Activated CD8-positive, alpha-beta memory T cell treated with anti-CD3 and anti-CD28 coated beads for 24 hours (primary cell): ENCODE measurements around the gene ALOX5.
A peak's percentile ranks its signal among the peaks of the same experiment; 100 is the strongest.
"Not testable (repeated sequence)": the region's sequence is repeated elsewhere in the genome, so short reads cannot be mapped to it uniquely, and the experiment has no call there.

ENCODE experiments used
- DNase-seq: peaks from one replicate; pipeline ENCODE4 v3.0.0-alpha.2; 2020

The ALOX5 gene

DNA sequence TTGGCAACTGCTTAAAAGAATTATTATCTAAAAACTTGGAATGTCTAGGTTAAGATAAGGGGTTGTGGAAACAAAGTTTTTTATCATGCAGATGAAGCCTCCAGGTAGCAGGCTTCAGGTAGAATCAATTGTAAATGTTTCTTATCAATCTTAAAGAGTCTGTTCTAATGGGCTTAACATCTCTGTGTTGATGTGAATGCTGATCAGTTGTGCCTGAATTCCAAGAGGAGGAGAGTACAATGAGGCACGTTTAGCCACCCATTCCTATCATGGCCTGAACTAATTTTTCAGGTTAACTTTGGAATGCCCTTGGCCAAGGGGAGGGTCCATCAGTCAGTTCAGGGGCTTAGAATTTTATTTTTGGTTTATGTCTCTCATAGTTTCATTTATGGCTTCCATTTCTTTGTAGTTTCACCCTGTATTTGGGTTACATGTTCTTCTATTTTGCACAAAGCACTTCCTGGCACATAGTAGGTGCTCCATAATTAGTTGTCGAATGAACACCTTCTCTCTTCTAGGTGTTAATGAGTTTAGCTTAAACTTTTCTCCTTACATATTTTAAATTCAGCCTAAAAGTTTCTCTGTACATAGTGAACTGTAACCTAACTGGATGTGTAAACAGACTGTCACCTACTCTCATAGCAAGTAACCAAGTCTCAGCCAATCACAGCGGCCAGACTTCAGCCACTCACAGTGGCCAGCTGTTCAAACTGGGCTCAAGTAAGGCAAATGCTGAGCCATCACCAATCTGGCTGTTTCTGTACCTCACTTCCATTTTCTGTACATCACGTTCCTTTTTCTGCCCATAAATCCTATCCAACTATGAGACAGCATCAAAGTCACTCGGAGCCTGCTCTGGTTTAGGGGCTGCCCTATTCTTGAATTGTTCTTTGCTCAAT lies 34.7 kb downstream of the ALOX5 start:
- no peak for DNase-seq

DNA sequence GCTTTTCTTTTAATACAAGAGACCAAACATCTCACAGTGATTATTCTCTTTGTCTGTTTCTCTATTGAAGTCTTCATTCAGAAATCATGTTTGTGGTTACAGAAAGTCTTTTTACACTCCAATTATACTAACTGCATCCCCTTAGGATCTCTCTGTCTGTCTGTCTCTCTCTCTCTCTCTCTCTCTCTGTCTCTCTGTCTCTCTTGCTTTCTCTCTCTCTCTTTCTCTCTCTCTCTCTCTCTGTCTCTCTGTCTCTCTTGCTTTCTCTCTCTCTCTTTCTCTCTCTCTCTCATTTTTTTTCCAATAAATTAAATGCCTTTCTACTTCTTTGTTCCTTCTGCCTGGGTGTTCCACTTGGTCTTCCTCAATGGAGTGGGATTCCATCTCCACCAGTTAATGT lies 35.3 kb downstream of the ALOX5 start:
- not testable (repeated sequence) for DNase-seq

- DNase-seq: no peak
Observed at GRCh38 chr10:45409782-45410181, 35.8 kb downstream of the ALOX5 start.

DNA sequence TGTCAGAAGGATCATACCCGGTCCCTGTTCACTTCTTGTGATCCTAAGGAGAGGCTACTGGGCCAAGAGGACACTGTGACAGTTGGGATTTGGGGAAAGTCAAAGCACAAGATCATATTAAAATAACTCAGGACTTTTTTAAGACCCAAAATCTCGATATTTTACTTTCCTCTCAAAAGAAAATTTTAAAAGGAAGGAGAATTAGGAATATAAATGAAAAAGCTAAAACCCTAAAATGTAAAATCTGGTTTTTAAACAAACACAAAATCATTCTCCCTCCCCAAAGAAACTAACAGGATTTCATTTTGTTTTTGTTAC lies 36.4 kb downstream of the ALOX5 start:
- DNase-seq: no peak

DNA sequence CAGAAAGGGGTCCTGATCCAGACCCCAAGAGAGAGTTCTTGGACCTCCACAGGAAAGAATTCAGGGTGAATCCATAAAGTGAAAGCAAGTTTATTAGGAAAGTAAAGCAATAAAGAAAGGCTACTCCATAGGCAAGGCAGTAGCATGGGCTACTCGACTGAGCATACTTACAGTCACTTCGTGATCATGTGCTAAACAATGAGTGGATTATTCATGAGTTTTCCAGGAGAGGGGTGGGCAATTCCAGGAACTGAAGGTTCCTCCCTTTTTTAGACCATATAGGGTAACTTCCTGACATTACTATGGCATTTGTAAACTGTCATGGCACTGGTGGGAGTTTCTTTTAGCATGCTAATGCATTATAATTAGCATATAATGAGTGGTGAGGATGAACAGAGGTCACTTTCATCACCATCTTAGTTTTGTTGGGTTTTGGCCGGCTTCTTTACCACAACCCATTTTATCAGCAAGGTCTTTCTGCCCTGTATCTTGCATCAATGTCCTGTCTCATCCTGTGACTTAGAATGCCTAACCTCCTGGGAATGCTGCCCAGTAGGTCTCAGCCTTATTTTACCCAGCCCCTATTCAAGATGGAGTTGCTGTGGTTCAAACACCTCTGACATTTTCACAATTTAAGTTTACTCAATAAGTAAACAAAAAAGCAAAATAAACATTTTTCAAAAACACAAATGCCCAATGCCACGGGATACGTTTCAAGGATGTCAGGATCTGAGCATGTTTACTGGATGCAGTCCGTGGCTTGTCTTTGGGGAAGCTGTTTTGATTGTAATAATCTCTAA lies 37.0 kb downstream of the ALOX5 start:
- DNase-seq: no peak

DNA sequence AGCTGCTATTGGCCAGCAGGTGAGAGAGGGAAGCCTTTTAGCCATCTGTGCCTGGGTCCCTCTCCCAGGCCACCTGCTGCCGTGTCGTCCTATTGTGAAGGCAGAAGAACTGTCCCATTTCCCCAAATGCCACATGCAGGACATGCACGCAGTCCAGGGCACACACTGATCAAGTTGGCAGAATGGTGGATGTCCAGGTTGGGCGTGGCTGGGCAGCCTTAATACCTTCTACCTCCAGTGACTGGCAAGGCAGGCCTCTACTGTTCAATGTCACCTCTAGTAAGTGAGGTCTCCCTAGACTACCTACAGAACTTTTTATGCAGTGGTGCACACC lies 37.6 kb downstream of the ALOX5 start:
- DNase-seq: no peak

DNA sequence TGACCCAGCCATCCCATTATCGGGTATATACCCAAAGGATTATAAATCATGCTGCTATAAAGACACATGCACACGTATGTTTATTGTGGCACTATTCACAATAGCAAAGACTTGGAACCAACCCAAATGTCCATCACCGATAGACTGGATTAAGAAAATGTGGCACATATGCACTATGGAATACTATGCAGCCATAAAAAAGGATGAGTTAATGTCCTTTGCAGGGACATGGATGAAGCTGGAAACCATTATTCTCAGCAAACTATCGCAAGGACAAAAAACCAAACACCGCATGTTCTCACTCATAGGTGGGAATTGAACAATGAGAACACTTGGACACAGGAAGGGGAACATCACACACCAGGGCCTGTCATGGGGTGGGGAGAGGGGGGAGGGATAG lies 41.0 kb downstream of the ALOX5 start:
- DNase-seq: not testable (repeated sequence)

GRCh38 chr10:45416603-45417002 lies 42.6 kb downstream of the ALOX5 start:
- DNase-seq: no peak

- no peak for DNase-seq
Observed at GRCh38 chr10:45417746-45418145, 43.7 kb downstream of the ALOX5 start.

GRCh38 chr10:45418417-45418848 lies 44.4 kb downstream of the ALOX5 start:
- no peak for DNase-seq

DNA sequence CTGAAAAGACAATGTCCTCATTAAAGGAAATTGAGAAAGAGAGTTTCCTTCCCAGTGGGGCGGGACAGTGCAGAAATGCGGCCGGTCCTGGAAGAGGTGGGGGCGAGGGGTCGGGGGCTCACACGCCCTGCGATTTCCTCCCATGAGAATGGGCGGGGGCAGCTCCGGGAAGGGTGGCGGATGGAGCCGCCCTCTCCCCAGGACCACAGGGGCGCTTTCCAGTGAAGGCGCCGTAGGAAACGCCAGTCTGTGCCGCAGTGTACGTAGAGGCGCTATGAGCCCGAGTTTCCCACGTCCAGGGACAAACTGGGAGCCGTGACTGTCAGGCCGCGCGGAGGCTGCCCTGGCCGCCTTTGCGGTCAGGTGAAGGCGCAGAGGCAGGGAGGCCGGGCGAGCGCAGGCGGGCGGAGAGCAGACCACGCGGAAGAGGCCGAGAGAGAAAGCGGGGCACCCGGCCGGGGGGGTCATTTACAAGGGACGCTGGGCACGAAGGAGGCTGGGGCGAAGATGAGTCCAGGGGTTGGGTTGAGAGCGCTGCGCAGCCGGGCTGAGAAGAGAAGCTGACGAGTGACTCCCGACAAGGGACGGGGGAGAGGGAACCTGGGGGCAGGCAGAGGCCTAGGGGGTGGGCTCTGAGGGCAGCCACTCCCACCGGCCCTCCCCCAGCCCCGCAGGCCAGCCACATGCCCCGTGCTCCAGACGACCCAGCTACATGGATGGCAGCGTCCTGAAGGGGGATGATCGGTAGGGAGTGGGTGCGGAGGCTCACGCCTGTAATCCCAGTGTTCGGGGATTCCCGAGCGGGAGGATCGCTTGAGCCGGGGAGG lies 45.0 kb downstream of the ALOX5 start:
- DNase-seq: peak; percentile 82

DNA sequence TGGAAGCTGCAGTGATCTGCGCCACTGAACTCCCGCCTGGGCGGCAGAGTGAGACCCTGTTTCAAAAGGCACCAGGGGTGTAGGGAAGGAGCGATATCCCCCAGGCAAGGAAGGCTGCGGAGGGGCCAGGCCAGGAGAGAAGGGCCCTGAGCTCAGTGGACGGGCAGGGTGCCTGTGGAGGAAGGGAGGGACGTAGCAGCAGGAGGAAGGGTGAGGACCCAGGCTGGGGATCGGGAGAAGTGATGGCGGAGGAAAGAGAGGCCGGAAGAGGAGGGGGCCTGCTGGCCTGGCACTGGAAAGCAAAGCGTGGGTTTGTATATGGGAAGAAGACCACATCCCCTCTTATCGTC lies 45.6 kb downstream of the ALOX5 start:
- DNase-seq: no peak

DNA sequence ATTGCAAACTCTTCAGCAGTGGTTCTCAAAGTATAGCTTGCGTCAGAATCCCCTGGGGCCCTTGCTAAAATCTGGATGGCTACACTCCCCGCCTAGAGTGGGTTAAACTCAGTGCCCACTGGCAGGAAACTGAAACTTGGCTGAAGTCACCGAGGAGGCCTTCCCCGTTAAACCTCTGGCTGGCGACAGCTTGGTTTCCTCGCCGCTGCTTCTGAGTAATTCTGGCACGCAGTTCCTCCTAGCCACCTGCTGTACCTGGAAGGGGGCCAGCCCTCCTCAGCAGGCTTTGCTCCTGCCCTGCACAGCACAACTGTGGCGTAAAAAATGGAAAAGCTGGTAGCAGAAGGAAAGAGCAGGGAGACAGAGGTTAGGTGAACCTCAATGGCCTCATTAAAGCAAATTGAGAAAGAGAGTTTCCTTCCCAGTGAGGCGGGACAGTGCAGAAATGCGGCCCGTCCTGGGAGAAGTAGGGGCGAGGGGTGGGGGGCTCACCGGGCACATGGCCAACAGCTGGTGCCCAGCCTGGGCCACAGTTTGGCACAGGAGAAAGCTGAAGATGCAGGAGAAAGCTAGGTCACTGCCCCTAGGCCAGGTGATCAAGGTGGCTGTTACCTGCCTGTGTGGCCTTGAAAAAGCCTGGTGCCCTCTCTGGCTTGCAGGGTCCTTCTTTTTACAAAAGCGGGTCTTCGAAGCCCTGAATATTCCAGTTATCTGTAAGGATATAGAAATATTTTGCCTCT lies 46.6 kb downstream of the ALOX5 start:
- peak; percentile 74 for DNase-seq

DNA sequence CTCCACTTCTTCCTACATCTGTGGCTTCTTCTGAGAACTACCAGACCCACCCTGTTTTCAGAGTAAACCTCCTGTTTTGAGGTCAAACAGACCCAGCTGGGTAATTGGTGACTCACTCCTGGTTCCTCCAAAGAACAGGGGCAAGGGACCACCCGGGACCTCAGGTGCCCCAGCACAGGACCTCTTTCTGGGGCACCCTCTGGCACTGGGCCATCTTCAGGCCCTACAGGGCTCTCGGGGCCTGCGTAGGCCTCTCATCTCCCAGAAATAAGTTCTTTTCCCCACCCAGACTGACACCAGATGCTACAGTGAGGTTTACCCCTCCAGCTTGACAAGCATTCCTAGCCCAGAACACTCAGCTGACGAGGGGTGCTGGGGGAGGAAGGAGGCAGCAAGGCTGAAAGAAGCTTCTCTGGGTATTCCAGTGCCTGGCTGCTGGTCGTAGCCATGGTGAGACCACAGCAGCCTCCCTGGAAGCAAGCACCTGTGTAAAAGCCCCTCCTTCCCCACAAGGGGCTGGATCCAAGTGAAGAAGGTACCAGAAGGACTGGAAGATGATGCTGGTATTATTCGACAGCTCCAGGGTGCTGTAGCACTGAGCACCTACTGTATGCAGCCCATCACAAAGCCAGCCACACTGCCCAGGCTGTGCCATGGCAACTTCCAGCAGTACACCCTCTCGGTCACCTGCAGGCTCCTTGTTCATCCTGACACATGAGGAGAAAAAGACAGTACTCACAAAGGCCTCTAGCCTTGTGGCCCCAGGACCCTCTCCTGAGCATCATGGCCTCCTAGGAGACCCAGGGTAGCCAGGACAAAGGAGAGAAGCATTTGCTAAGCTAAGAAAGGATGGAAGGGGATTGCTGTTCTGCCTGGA lies 47.4 kb downstream of the ALOX5 start:
- DNase-seq: peak; percentile 74

DNA sequence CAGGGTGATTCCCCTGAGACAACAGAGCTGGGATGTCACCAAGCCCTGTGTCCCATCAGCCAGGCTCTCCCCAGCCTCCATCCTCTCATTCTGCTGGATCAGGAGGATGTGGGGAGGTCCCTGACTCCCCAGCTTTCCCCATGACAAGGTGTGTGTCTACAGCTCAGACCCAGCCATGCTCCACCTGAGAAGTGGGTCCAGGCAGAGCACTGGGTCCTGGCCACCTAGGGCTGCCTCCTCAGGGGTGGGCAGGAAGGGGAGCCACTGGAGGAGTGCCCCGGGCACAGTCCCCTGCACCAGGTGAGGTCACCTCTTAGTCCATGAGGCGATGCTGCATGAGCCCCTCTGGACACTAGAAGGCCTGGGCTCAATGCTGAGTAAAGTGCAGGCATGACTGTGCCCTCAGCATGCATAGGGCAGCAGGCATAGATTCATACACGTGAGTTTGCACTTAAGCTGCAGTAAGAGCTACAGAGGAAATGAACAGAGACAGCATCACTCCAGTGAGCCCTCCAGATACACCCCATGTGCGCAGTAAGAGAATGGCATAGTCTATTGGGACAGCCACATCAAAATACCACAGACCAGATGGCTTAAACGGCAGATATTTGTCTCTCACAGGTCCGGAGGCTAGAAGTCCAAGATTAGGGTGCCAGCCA lies 48.3 kb downstream of the ALOX5 start:
- peak; percentile 57 for DNase-seq

DNA sequence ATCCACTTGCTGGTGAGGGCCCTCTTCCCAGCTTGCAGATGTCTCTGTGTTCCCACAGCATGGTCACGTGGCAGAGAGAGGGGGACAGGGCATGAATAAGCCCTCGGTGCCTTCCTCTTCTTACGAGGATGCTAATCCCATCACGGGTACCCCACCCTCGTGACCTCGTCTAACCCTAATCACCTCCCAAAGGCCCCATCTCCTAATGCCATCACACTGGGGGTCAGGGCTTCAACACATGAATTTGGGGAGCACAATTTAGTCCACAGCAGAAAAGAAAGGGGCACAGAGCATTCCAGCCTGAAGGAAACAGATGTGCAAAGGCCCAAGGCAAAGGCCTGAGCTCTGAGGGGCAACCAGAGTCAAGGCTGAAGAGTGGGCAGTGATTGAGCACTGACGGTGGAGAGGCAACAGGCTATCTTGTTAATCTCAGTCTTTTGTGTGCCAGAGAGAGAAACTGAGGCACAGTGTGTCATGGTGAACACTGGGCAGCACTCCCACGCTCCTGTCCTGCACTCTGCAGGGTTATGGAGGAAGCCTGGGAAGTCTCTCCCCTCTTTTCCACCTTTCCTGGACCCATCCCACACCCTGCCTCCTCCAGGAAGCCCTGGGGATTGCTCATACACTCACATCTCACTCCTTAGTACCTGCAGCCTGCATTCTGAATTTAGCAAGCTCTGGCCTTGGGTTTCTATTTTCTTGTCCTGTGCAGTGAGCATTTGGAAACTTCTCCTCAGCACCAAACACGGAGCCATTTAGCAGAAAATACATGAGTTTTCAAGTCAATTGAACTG lies 49.0 kb downstream of the ALOX5 start:
- DNase-seq: peak; percentile 52

DNA sequence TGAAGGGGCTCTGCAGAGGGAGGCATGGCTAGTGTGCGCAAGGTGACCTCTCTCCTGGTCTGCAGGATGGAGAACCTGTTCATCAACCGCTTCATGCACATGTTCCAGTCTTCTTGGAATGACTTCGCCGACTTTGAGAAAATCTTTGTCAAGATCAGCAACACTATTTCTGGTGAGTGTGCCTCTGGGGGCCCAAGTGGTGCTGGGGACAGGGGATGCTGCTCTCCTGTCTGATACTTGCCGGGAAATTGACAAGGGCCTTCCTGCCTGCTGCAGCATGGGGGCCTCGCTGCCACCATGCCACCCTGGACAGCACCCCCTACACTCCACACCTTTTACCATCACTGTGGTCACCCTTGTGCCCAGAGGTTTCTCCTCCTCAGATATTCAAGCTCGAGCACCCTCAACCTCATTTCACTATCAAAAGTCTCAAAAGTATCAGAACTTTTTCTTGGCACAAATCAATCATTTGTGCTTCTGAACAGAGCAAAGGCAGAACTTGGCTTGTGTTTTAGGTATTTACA lies 50.0 kb downstream of the ALOX5 start:
- DNase-seq: no peak

DNA sequence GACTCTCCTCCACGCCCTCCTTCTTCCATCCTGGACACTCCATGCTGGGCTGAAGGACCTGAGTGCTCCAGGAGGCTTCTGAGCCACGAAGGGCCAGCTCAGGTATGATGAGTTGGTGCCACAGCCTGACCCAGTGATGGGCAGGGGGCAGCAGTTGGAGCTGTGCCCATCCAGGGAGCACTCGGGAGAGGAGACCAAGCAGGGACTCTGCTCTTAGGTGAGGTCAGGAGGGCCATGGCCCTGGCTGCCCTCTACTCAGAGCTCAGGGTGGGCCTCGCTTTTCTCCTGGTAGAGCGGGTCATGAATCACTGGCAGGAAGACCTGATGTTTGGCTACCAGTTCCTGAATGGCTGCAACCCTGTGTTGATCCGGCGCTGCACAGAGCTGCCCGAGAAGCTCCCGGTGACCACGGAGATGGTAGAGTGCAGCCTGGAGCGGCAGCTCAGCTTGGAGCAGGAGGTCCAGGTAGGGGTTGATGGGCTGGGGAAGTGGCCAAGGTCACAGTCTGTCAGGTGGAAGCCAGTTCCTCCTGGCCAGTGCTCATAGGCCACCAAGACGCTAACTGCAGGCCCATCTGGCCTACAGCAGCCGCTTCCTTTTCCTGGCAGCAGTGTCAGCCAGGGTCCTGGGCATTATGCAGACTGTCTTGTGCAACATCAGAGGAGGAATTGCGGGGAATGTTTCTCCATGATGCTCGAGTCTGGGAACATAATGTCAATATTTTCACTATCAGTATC lies 50.8 kb downstream of the ALOX5 start:
- no peak for DNase-seq
